Neural cell (in vitro differentiated cells): Measurements from ENCODE around the gene RPRD1B.

Experiments used
- EP300 ChIP-seq: fragments of 450-650 bp; conservative IDR thresholded peaks from 2 replicates; pipeline ENCODE4 v1.6.1; 2014; ENCODE audit warnings: antibody characterized with exemption, mild to moderate bottlenecking, moderate library complexity; ENCODE audit not compliant: poor library complexity, severe bottlenecking
- EZH2 ChIP-seq: fragments of 200-600, 300-800 bp; shearing (Covaris generic), sonication (generic); IDR thresholded peaks from 2 replicates; pipeline ENCODE4 v1.6.1; 2014; ENCODE audit warnings: antibody characterized with exemption, low read length, borderline replicate concordance, mild to moderate bottlenecking; ENCODE audit not compliant: insufficient read depth, poor library complexity, severe bottlenecking
- MXI1 ChIP-seq: fragments of 450-650 bp; conservative IDR thresholded peaks from 2 replicates; pipeline ENCODE4 v1.6.1; 2014; ENCODE audit warnings: antibody characterized with exemption, mild to moderate bottlenecking; ENCODE audit not compliant: poor library complexity, severe bottlenecking
- POLR2AphosphoS5 ChIP-seq: IDR thresholded peaks from 2 replicates; pipeline ENCODE4 v1.6.1; 2012
- RAD21 ChIP-seq: fragments of 450-650 bp; conservative IDR thresholded peaks from 2 replicates; pipeline ENCODE4 v1.6.1; 2014; ENCODE audit warnings: antibody characterized with exemption, mild to moderate bottlenecking, moderate library complexity
- SMC3 ChIP-seq: fragments of 450-650 bp; conservative IDR thresholded peaks from 2 replicates; pipeline ENCODE4 v1.6.1; 2014; ENCODE audit warnings: antibody characterized with exemption, mild to moderate bottlenecking, moderate library complexity; ENCODE audit not compliant: poor library complexity
- TAF1 ChIP-seq: IDR thresholded peaks from 2 replicates; pipeline ENCODE4 v1.6.1; 2012; ENCODE audit warnings: low read depth
- TF ChIP-seq, protein P1 (sequence below): fragments of 450-650 bp; IDR thresholded peaks from 2 replicates; pipeline ENCODE4 v1.5.1; 2014; ENCODE audit warnings: antibody characterized with exemption, mild to moderate bottlenecking, moderate library complexity; ENCODE audit not compliant: poor library complexity, severe bottlenecking
- TF ChIP-seq, protein P2 (sequence below): IDR thresholded peaks from 2 replicates; pipeline ENCODE4 v1.6.1; 2012; ENCODE audit warnings: borderline replicate concordance

DNA sequence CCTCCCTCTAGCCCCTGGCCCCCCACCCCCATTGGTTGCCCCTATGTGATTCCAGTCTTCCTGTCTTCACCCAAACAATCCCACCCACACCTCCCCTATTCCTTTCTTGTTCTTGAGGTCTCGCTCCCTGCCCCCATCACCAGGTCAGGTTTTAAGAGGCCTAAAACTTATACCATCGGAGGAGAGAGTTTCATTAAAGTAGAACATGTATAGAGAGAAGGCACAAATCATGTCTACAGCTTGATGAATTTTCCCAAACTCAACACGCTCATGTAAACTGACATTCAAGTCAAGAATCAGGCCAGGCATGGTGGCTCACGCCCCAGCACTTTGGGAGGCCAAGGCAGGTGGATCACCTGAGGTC is 87.1 kb downstream of the RPRD1B start:
- TF ChIP-seq EP300 = no peak
- TF ChIP-seq SMC3 = no peak
- TF ChIP-seq, protein P1, sequence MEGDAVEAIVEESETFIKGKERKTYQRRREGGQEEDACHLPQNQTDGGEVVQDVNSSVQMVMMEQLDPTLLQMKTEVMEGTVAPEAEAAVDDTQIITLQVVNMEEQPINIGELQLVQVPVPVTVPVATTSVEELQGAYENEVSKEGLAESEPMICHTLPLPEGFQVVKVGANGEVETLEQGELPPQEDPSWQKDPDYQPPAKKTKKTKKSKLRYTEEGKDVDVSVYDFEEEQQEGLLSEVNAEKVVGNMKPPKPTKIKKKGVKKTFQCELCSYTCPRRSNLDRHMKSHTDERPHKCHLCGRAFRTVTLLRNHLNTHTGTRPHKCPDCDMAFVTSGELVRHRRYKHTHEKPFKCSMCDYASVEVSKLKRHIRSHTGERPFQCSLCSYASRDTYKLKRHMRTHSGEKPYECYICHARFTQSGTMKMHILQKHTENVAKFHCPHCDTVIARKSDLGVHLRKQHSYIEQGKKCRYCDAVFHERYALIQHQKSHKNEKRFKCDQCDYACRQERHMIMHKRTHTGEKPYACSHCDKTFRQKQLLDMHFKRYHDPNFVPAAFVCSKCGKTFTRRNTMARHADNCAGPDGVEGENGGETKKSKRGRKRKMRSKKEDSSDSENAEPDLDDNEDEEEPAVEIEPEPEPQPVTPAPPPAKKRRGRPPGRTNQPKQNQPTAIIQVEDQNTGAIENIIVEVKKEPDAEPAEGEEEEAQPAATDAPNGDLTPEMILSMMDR = no peak
- no peak for TF ChIP-seq EZH2
- TF ChIP-seq RAD21 = no peak
- no peak for TF ChIP-seq TAF1
- no peak for TF ChIP-seq MXI1
- no peak for TF ChIP-seq POLR2AphosphoS5
- TF ChIP-seq, protein P2, sequence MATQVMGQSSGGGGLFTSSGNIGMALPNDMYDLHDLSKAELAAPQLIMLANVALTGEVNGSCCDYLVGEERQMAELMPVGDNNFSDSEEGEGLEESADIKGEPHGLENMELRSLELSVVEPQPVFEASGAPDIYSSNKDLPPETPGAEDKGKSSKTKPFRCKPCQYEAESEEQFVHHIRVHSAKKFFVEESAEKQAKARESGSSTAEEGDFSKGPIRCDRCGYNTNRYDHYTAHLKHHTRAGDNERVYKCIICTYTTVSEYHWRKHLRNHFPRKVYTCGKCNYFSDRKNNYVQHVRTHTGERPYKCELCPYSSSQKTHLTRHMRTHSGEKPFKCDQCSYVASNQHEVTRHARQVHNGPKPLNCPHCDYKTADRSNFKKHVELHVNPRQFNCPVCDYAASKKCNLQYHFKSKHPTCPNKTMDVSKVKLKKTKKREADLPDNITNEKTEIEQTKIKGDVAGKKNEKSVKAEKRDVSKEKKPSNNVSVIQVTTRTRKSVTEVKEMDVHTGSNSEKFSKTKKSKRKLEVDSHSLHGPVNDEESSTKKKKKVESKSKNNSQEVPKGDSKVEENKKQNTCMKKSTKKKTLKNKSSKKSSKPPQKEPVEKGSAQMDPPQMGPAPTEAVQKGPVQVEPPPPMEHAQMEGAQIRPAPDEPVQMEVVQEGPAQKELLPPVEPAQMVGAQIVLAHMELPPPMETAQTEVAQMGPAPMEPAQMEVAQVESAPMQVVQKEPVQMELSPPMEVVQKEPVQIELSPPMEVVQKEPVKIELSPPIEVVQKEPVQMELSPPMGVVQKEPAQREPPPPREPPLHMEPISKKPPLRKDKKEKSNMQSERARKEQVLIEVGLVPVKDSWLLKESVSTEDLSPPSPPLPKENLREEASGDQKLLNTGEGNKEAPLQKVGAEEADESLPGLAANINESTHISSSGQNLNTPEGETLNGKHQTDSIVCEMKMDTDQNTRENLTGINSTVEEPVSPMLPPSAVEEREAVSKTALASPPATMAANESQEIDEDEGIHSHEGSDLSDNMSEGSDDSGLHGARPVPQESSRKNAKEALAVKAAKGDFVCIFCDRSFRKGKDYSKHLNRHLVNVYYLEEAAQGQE = no peak
